Activated naive CD4-positive, alpha-beta T cell (primary cell): ENCODE measurements around the gene RPL35A.
"Not testable (repeated sequence)": the region's sequence is repeated elsewhere in the genome, so short reads cannot be mapped to it uniquely, and the experiment has no call there.

ENCODE experiments used
- DNase-seq, 4 experiments: peaks; one replicate each; lab custom pipeline; 2025; lab: John Stamatoyannopoulos, UW

RPL35A gene

GRCh38 chr3:197952440-197952839 lies 2.5 kb downstream of the RPL35A start:
- DNase-seq = no peak

- no peak for DNase-seq
Measured at GRCh38 chr3:197953325-197953724, 3.3 kb downstream of the RPL35A start.

GRCh38 chr3:197953881-197954280 lies 3.9 kb downstream of the RPL35A start:
- DNase-seq = no peak

- DNase-seq = no peak
Measured at GRCh38 chr3:197955892-197956477, 6.0 kb downstream of the RPL35A start.

- no peak for DNase-seq
Measured at GRCh38 chr3:197956626-197956988, 6.6 kb downstream of the RPL35A start.

- DNase-seq = no peak
Measured at GRCh38 chr3:197957790-197958133, 7.8 kb downstream of the RPL35A start.

GRCh38 chr3:197958346-197958745 lies 8.4 kb downstream of the RPL35A start:
- DNase-seq = no peak

GRCh38 chr3:197958848-197959247 lies 8.9 kb downstream of the RPL35A start:
- DNase-seq = not testable (repeated sequence)

- DNase-seq = no peak
Measured at GRCh38 chr3:197959500-197959890, 9.5 kb downstream of the RPL35A start.

GRCh38 chr3:197959891-197960693 lies 10.1 kb downstream of the RPL35A start, which contains the start of gene LMLN:
Gene LMLN (plus strand): TSS chr3:197960217. CDS start chr3:197960246, 29 bp downstream.
- peak; percentile 84 to 94 (median 87) for DNase-seq

- DNase-seq = no peak
Measured at GRCh38 chr3:197960694-197961581, 10.9 kb downstream of the RPL35A start.

GRCh38 chr3:197961582-197961945 lies 11.6 kb downstream of the RPL35A start:
- DNase-seq = no peak

- no peak for DNase-seq
Measured at GRCh38 chr3:197963019-197963637, 13.1 kb downstream of the RPL35A start.

GRCh38 chr3:197967337-197967989 lies 17.5 kb downstream of the RPL35A start:
- DNase-seq = not testable (repeated sequence)

- no peak for DNase-seq
Measured at GRCh38 chr3:197970588-197970987, 20.6 kb downstream of the RPL35A start.

GRCh38 chr3:197974016-197974415 lies 24.0 kb downstream of the RPL35A start:
- no peak for DNase-seq

- no peak for DNase-seq
Measured at GRCh38 chr3:197975311-197975710, 25.3 kb downstream of the RPL35A start.

GRCh38 chr3:197983076-197983475 lies 33.1 kb downstream of the RPL35A start:
- no peak for DNase-seq

- no peak for DNase-seq
Measured at GRCh38 chr3:197989651-197990050, 39.7 kb downstream of the RPL35A start.

- no peak for DNase-seq
Measured at GRCh38 chr3:197994736-197995135, 44.7 kb downstream of the RPL35A start.

GRCh38 chr3:197996855-197997254 lies 46.9 kb downstream of the RPL35A start:
- DNase-seq = no peak

GRCh38 chr3:197997936-197998335 lies 47.9 kb downstream of the RPL35A start:
- DNase-seq = no peak
